ENCODE data around the gene ROR1. TPM values are rescaled to one million over a fixed set of nuclear protein-coding genes. Genes with fewer than 3 reads are reported as not detected.

The ROR1 gene
- total and polyA plus RNA-seq, 10 of the 15 experiments (the other 5 are each of a cell fraction or from before 2014, with no cell fraction given), result 0.02 to 0.08 (median 0.05) TPM; not detected in 6

- ChIA-PET CTCF (interaction anchor here (0.6 to 1.1 kb wide), 3 partner anchors 91 to 963 kb away, joined by 3 to 5 read pairs (median 3); no protein-coding TSS in a partner anchor), POLR2A (no interaction called here), RAD21 (ENCODE audit: unreplicated experiment) (no interaction called here), SMC1A (ENCODE audit: uncharacterized antibody, unreplicated experiment) (interaction anchor here (1.3 to 2.6 kb wide), 2 partner anchors 20 to 175 kb away, joined by 3 to 8 read pairs; no protein-coding TSS in a partner anchor)
- Histone ChIP-seq H2AFZ (ENCODE audit: control insufficient read depth, low read depth, low read length) (no peak overlapping the region), H3K4me2 (ENCODE audit: control insufficient read depth, insufficient read depth) (no peak overlapping the region), H3K27ac (ENCODE audit: control insufficient read depth, insufficient read depth) (no peak overlapping the region), H4K20me1 (ENCODE audit: control insufficient read depth, insufficient read depth) (no peaks in the 10 kb centered on the region; the same call in 1 of the 2 replicates), H3K9me3 (replicated peaks; ENCODE audit: control insufficient read depth, insufficient read depth, low read length) (no peaks in the 10 kb centered on the region), H3K9ac (ENCODE audit: control insufficient read depth, insufficient read depth, low read length) (no peak overlapping the region), H3K79me2 (ENCODE audit: control insufficient read depth, insufficient read depth, low read length) (no peaks in the 10 kb centered on the region), H3K36me3 (ENCODE audit: control insufficient read depth in 2 of 2, insufficient read depth in 2 of 2, low read length in 1 of 2) (no peaks in the 10 kb centered on the region), H3K27me3 (replicated peaks in 1 of 2; ENCODE audit: control insufficient read depth in 2 of 2, insufficient read depth in 2 of 2, low read length in 1 of 2) (peaks cover 0 to 2% of the 10 kb centered on the region in 2 experiments; a peak in 1 of 4 replicates), H3K4me3 (no peak overlapping the region), H3K4me1 (ENCODE audit: control insufficient read depth, insufficient read depth, low read length) (no peaks in the 10 kb centered on the region)
- TF ChIP-seq ATF3 (IDR thresholded peaks at IDR 0.05; ENCODE audit: borderline replicate concordance, extremely low read depth, low read depth, low read length) (no peak), ASH2L (IDR thresholded peaks at IDR 0.05; ENCODE audit: borderline replicate concordance, low read depth) (no peak), ATF7 (IDR thresholded peaks at IDR 0.05; ENCODE audit: low read depth) (no peak), POLR2A (IDR thresholded peaks at IDR 0.05; ENCODE audit: low read depth, low read length) (no peak)
- FAIRE-seq (no peak), ATAC-seq (no peak), DNase-seq (ENCODE audit: low read depth, low spot score) (no peak)
- no TSS peak for BruUV-seq (replicated peaks)
- in situ Hi-C loops (cut with MboI) (no loop called here), intact Hi-C loops (cut with micrococcal nuclease; ENCODE audit: unreplicated experiment) (no loop called here)
- WGBS (ENCODE audit: insufficient coverage, insufficient replicate concordance, low lambda C conversion rate, missing lambda C conversion rate), result 33% methylated on average over 14 of the region's 14 CpGs
Measured at GRCh38 chr1:63867429-63868176, 93.8 kb downstream of the ROR1 start.

- FAIRE-seq, result no peak
- Histone ChIP-seq H3K4me2 (ENCODE audit: control insufficient read depth, insufficient read depth) (no peak overlapping the region), H3K36me3 (ENCODE audit: control insufficient read depth in 2 of 2, insufficient read depth in 2 of 2, low read length in 1 of 2) (no peaks in the 10 kb centered on the region), H3K27me3 (replicated peaks in 1 of 2; ENCODE audit: control insufficient read depth in 2 of 2, insufficient read depth in 2 of 2, low read length in 1 of 2) (0 out of 4 replicates have a peak, but pooled peaks cover 0 to 2% of the 10 kb centered on the region in 2 experiments), H3K4me3 (no peak overlapping the region), H3K27ac (ENCODE audit: control insufficient read depth, insufficient read depth) (no peak overlapping the region), H3K4me1 (ENCODE audit: control insufficient read depth, insufficient read depth, low read length) (no peaks in the 10 kb centered on the region), H2AFZ (ENCODE audit: control insufficient read depth, low read depth, low read length) (no peak overlapping the region), H3K9ac (ENCODE audit: control insufficient read depth, insufficient read depth, low read length) (no peak overlapping the region), H3K9me3 (replicated peaks; ENCODE audit: control insufficient read depth, insufficient read depth, low read length) (no peaks in the 10 kb centered on the region), H4K20me1 (ENCODE audit: control insufficient read depth, insufficient read depth) (no peaks in the 10 kb centered on the region; the same call in 1 of the 2 replicates), H3K79me2 (ENCODE audit: control insufficient read depth, insufficient read depth, low read length) (no peaks in the 10 kb centered on the region)
- CTCF ChIA-PET, result interaction anchor here (0.6 to 2.1 kb wide), 4 partner anchors 92 to 962 kb away, joined by 3 to 6 read pairs (median 4); no protein-coding TSS in a partner anchor
- POLR2A ChIA-PET, result no interaction called here
- 38% methylated on average over 5 of the region's 5 CpGs for WGBS (ENCODE audit: insufficient coverage, insufficient replicate concordance, low lambda C conversion rate, missing lambda C conversion rate)
- RAD21 ChIA-PET (ENCODE audit: unreplicated experiment), result interaction anchor here (0.9 to 2.0 kb wide), 2 partner anchors 55 to 179 kb away, joined by 3 to 6 read pairs; no protein-coding TSS in a partner anchor
- BruUV-seq (replicated peaks), result no TSS peak
- SMC1A ChIA-PET (ENCODE audit: uncharacterized antibody, unreplicated experiment), result interaction anchor here (1.3 to 2.6 kb wide), 3 partner anchors 19 to 176 kb away, joined by 3 to 8 read pairs (median 5); no protein-coding TSS in a partner anchor
- DNase-seq (ENCODE audit: low read depth, low spot score), result no peak
- in situ Hi-C loops (cut with MboI), result no loop called here
- intact Hi-C loops (cut with micrococcal nuclease; ENCODE audit: unreplicated experiment), result no loop called here
- TF ChIP-seq CREM (IDR thresholded peaks at IDR 0.05; ENCODE audit: low read depth) (no peak), RAD21 (IDR thresholded peaks at IDR 0.05; ENCODE audit: insufficient read depth, low read depth, low read length) (peak; percentile 45)
- ATAC-seq, result no peak
Measured at GRCh38 chr1:63868268-63868781, 94.5 kb downstream of the ROR1 start.
